Natural killer cell (primary cell): Measurements from ENCODE around the gene VPS13D. TPM values are rescaled to one million over a fixed set of nuclear protein-coding genes. Genes with fewer than 3 reads are reported as not detected.

ENCODE experiments used
- ATAC-seq, 3 donors: fragments of 150-1000 bp in 2 of 3; fragments of 200-7000 bp in 1 of 3; cut with Tn5 transposase; 1 replicate in 1 of 3; 2 replicates in 2 of 3; pipeline ENCODE4 v1.10.0; 2021; ENCODE audit warnings: mild to moderate bottlenecking in 2 of 3, moderate library complexity in 2 of 3
- DNase-seq, 2 donors: peaks; one replicate each; pipeline versions ENCODE4 v3.0.0 to v3.0.0-alpha.2; 2013 to 2021; ENCODE audit warnings: mixed read lengths in 1 of 2
- H3K27ac ChIP-seq: one replicate; pipeline ENCODE4 v1.5.1; 2013; ENCODE audit warnings: mild to moderate bottlenecking, low read length
- H3K27me3 ChIP-seq: one replicate; pipeline ENCODE4 v1.6.1; 2013; ENCODE audit warnings: low read length; ENCODE audit not compliant: control insufficient read depth, insufficient read depth
- H3K36me3 ChIP-seq: one replicate; pipeline ENCODE4 v1.6.1; 2013; ENCODE audit warnings: low read length; ENCODE audit not compliant: control insufficient read depth, insufficient read depth
- H3K4me1 ChIP-seq: one replicate; pipeline ENCODE4 v1.6.1; 2013; ENCODE audit warnings: low read length; ENCODE audit not compliant: control insufficient read depth, insufficient read depth
- H3K4me3 ChIP-seq: one replicate; pipeline ENCODE4 v1.5.1; 2013; ENCODE audit warnings: low read length
- H3K9me3 ChIP-seq: one replicate; pipeline ENCODE4 v1.6.1; 2013; ENCODE audit warnings: low read length; ENCODE audit not compliant: control insufficient read depth, insufficient read depth
- H3K27ac Mint-ChIP-seq, 2 donors: one replicate each; pipeline ENCODE4 v1.8.0; 2022; ENCODE audit warnings: mild to moderate bottlenecking in 2 of 2, mixed read lengths in 2 of 2, moderate library complexity in 1 of 2
- H3K27me3 Mint-ChIP-seq, 2 donors: one replicate each; pipeline ENCODE4 v1.8.0; 2022; ENCODE audit warnings: low read depth in 2 of 2, mixed read lengths in 2 of 2
- H3K36me3 Mint-ChIP-seq: one replicate; pipeline ENCODE4 v1.8.0; 2022; ENCODE audit warnings: mixed read lengths
- H3K4me1 Mint-ChIP-seq, 2 donors: one replicate each; pipeline ENCODE4 v1.8.0; 2022; ENCODE audit warnings: mixed read lengths in 2 of 2
- H3K4me3 Mint-ChIP-seq: one replicate; pipeline ENCODE4 v1.8.0; 2022; ENCODE audit warnings: mild to moderate bottlenecking, moderate library complexity, mixed read lengths
- H3K9me3 Mint-ChIP-seq, 2 donors: one replicate each; pipeline ENCODE4 v1.8.0; 2022; ENCODE audit warnings: mixed read lengths in 2 of 2
- WGBS: methylation state at CpG from one replicate; pipeline ENCODE4 v1.1.7; 2013; ENCODE audit warnings: missing lambda C conversion rate; ENCODE audit not compliant: insufficient coverage; 5-methylcytosine and 5-hydroxymethylcytosine counted together
- intact Hi-C: fragments of 100-400 bp; cut with micrococcal nuclease; formaldehyde crosslinking; loops from one replicate; pipeline ENCODE4 v1.14.2; 2022
- total RNA-seq, 4 donors: library from RNA; stranded (reverse); fragments of 120-200 nt in 1 of 4; gene quantifications; one replicate each; pipeline versions ENCODE4 v1.2.3 to v1.2.4, GENCODE V29; 2013 to 2022
- TF ChIP-seq, protein P1 (sequence below): fragments of 200-600 bp; IDR thresholded peaks from one replicate; pipeline ENCODE4 v1.8.0; 2022; ENCODE audit warnings: antibody characterized with exemption

VPS13D gene
- total RNA-seq, 3 donors from 2014 or later (not counting 1 experiment from before 2014, with no cell fraction given), result 66.3 to 94.0 (median 81.7) TPM

- Histone ChIP-seq H3K9me3 (peaks cover 23% of the 10 kb centered on the region), H3K4me1 (no peaks in the 10 kb centered on the region), H3K4me3 (no peak overlapping the region), H3K27me3 (no peaks in the 10 kb centered on the region), H3K27ac (no peak overlapping the region), H3K36me3 (no peaks in the 10 kb centered on the region)
- Mint-ChIP-seq H3K27me3 (no peaks in the 10 kb centered on the region), H3K4me1 (peaks cover 2 to 3% of the 10 kb centered on the region in 2 donors), H3K36me3 (peaks cover 14% of the 10 kb centered on the region), H3K9me3 (peaks cover 9 to 12% of the 10 kb centered on the region in 2 donors), H3K4me3 (no peak overlapping the region), H3K27ac (no peak overlapping the region)
- TF ChIP-seq, protein P1, sequence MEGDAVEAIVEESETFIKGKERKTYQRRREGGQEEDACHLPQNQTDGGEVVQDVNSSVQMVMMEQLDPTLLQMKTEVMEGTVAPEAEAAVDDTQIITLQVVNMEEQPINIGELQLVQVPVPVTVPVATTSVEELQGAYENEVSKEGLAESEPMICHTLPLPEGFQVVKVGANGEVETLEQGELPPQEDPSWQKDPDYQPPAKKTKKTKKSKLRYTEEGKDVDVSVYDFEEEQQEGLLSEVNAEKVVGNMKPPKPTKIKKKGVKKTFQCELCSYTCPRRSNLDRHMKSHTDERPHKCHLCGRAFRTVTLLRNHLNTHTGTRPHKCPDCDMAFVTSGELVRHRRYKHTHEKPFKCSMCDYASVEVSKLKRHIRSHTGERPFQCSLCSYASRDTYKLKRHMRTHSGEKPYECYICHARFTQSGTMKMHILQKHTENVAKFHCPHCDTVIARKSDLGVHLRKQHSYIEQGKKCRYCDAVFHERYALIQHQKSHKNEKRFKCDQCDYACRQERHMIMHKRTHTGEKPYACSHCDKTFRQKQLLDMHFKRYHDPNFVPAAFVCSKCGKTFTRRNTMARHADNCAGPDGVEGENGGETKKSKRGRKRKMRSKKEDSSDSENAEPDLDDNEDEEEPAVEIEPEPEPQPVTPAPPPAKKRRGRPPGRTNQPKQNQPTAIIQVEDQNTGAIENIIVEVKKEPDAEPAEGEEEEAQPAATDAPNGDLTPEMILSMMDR, result no peak
- ATAC-seq (no peak), DNase-seq (no peak)
- intact Hi-C loops, result no loop called here
- 94% methylated on average over 7 of the region's 7 CpGs for WGBS
Observed at GRCh38 chr1:12561121-12561520, 331.3 kb downstream of the VPS13D start.

Other genes with a start within 250 kb of the VPS13D start
- gene MFN2, start 249.6 kb upstream of the VPS13D start, total RNA-seq, result 10 to 100 TPM; 54.7 to 65.9 (median 55.8) TPM
- gene MIIP, start 210.5 kb upstream of the VPS13D start, total RNA-seq, result 10 to 100 TPM; 27.2 to 28.5 (median 27.9) TPM
- 1 to 10 TPM in 1 of 3 donors, under 1 TPM in 2; 0.34 to 1.7 (median 0.50) TPM for gene TNFRSF8, start 166.7 kb upstream of the VPS13D start, total RNA-seq
- gene TNFRSF1B, start 63.0 kb upstream of the VPS13D start, total RNA-seq, result 100 to 1,000 TPM; 152 to 173 (median 172) TPM